CD4-positive, alpha-beta T cell treated with Interleukin-15 for 1 hour (primary cell): ENCODE data around the gene ZNF366.

Source experiments
- DNase-seq: peaks from one replicate; pipeline ENCODE4 v3.0.0-alpha.2; 2020

ZNF366 gene

GRCh38 chr5:72400950-72401349, 106.3 kb downstream of the ZNF366 start:
- no peak for DNase-seq

GRCh38 chr5:72397836-72398235, 109.4 kb downstream of the ZNF366 start:
- no peak for DNase-seq

GRCh38 chr5:72394688-72395087, 112.5 kb downstream of the ZNF366 start:
- no peak for DNase-seq

- DNase-seq: no peak
Measured at GRCh38 chr5:72393052-72393451, 114.2 kb downstream of the ZNF366 start.
